ENCODE measurements around the gene ABCF1.

ABCF1 gene

DNA sequence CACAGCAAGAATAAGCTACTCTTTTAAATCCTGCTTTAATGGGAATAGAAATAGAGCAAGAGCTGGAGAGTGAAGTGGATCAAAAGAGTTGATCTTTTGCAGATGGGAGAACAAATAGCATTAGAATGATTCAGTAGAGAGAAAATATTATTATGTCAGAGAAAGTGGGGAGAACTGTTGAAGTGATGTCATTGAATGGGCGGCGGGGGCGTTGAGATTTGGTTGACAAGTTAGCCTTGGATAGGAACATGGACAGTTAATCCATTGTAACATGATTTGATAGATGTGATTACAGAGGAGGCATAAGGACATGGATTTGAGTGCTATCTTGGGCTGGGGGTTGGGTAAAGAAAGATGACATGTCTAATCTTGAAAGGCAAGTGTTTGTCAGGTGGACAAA, 64.6 kb downstream of the ABCF1 start:
- no peak overlapping the region for H3K4me3 ChIP-seq (ENCODE audit: low read depth, low read length)
- TF ChIP-seq, protein P1, sequence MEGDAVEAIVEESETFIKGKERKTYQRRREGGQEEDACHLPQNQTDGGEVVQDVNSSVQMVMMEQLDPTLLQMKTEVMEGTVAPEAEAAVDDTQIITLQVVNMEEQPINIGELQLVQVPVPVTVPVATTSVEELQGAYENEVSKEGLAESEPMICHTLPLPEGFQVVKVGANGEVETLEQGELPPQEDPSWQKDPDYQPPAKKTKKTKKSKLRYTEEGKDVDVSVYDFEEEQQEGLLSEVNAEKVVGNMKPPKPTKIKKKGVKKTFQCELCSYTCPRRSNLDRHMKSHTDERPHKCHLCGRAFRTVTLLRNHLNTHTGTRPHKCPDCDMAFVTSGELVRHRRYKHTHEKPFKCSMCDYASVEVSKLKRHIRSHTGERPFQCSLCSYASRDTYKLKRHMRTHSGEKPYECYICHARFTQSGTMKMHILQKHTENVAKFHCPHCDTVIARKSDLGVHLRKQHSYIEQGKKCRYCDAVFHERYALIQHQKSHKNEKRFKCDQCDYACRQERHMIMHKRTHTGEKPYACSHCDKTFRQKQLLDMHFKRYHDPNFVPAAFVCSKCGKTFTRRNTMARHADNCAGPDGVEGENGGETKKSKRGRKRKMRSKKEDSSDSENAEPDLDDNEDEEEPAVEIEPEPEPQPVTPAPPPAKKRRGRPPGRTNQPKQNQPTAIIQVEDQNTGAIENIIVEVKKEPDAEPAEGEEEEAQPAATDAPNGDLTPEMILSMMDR (IDR thresholded peaks at IDR 0.05; ENCODE audit: borderline replicate concordance, insufficient read depth, low read depth, low read length), result no peak

DNA sequence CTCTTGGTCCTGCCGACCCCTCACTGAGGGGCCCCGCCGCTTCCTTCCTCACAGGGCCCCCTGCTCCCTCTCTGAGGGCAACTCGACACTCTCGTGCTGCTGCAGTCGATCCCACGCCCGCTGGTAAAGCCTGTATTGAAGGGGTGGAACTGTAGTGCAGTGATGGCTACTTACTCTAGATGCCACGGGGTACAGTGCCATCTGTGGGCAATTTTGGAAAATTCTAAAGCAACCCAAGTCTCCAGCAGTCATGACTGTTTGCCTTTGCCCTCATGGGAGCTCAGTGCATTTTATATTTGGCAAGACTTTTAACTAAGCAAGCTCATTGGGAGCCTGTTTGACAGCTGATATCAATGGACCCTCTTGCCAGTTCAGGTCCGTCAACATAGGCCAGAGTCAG, 69.2 kb downstream of the ABCF1 start:
- H3K4me3 ChIP-seq (ENCODE audit: low read depth, low read length), result no peak overlapping the region
- TF ChIP-seq, protein P1 (IDR thresholded peaks at IDR 0.05; ENCODE audit: borderline replicate concordance, insufficient read depth, low read depth, low read length), result no peak

DNA sequence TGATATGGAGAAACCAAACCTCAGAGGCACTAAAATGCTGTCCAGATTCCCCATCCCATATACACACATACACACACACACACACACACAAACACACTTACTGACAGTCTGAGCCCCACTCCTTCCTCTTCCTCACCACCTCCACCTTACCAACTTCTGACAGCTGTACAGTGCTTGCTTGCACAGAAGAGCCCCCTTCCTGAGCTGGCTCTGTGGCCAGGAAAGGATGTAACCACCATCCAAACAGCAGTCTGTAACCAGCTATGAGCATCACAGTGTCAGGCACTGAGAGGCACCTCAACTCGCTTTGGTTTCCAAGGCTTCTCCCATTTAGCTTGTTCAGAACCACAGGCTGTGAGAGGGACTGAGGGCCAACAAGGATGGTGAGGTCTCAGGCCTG, 69.8 kb downstream of the ABCF1 start:
- no peak overlapping the region for H3K4me3 ChIP-seq (ENCODE audit: low read depth, low read length)
- TF ChIP-seq, protein P1 (IDR thresholded peaks at IDR 0.05; ENCODE audit: borderline replicate concordance, insufficient read depth, low read depth, low read length), result no peak
